Panc1 (cell line): ENCODE results near the gene NTN3. TPM values are rescaled to one million over a fixed set of nuclear protein-coding genes. Genes with fewer than 3 reads are reported as not detected.

Experiments
- ATAC-seq: fragments of 200-7000 bp; cut with Tn5 transposase; 2 replicates; pipeline ENCODE4 v1.9.1; 2020; ENCODE audit warnings: mild to moderate bottlenecking, moderate library complexity
- BruUV-seq: library from RNA; stranded (reverse); fragments of 400-500 nt; replicated peaks from 2 replicates; lab custom pipeline; 2021; lab: Mats Ljungman, UMichigan
- CTCF ChIA-PET: fragments of 300-600 bp; sonication (Branson Sonifier 250); formaldehyde crosslinking; loops from one replicate; lab custom pipeline; 2022; ENCODE audit warnings: antibody characterized with exemption; lab: Charles Lee
- POLR2A ChIA-PET: fragments of 300-600 bp; sonication (Branson Sonifier 250); formaldehyde crosslinking; loops from one replicate; lab custom pipeline; 2022; ENCODE audit warnings: antibody characterized with exemption; lab: Charles Lee
- DNase-seq: peaks from one replicate; pipeline ENCODE4 v3.0.0-alpha.2; 2010; ENCODE audit warnings: low read depth, low spot score
- H3K27ac ChIP-seq: 2 replicates; pipeline ENCODE4 v1.5.1; 2011; ENCODE audit warnings: mild to moderate bottlenecking, low read length, inconsistent platforms
- H3K27me3 ChIP-seq: fragments of 200-500 bp; sonication (Bioruptor generic); 2 replicates; pipeline ENCODE4 v1.6.0; 2014; ENCODE audit warnings: low read length, inconsistent platforms; ENCODE audit not compliant: control insufficient read depth, insufficient read depth
- H3K36me3 ChIP-seq: fragments of 200-500 bp; sonication (Bioruptor generic); 2 replicates; pipeline ENCODE4 v1.5.1; 2014; ENCODE audit warnings: inconsistent platforms, mild to moderate bottlenecking, low read length, moderate library complexity; ENCODE audit not compliant: control insufficient read depth, insufficient read depth
- H3K4me1 ChIP-seq: 2 replicates; pipeline ENCODE4 v1.5.1; 2011; ENCODE audit warnings: inconsistent platforms, mild to moderate bottlenecking, low read length, moderate library complexity; ENCODE audit not compliant: control insufficient read depth, insufficient read depth
- H3K4me3 ChIP-seq, 2 experiments: 2 replicates each; pipeline ENCODE4 v1.5.1; 2011 to 2012; ENCODE audit warnings: low read depth in 2 of 2, low read length in 2 of 2, mild to moderate bottlenecking in 2 of 2, inconsistent platforms in 1 of 2, moderate library complexity in 1 of 2
- H3K9me3 ChIP-seq: fragments of 200-500 bp; sonication (Bioruptor generic); 2 replicates; pipeline ENCODE4 v1.5.1; 2014; ENCODE audit warnings: low read depth, mild to moderate bottlenecking, inconsistent platforms, low read length, moderate library complexity; ENCODE audit not compliant: control insufficient read depth, insufficient read depth
- CTCF ChIP-seq: fragments of 450-650 bp; IDR thresholded peaks from 2 replicates; pipeline ENCODE4 v1.5.1; 2017; ENCODE audit warnings: mild to moderate bottlenecking
- POLR2AphosphoS5 ChIP-seq: IDR thresholded peaks from 2 replicates; pipeline ENCODE4 v1.6.1; 2012; ENCODE audit warnings: mild to moderate bottlenecking, low read depth, low read length, moderate library complexity
- REST ChIP-seq, 2 experiments: IDR thresholded peaks; 2 replicates each; pipeline ENCODE4 v1.6.1; 2011 to 2012; ENCODE audit warnings: low read depth in 2 of 2, control low read depth in 1 of 2, low read length in 1 of 2, mild to moderate bottlenecking in 1 of 2, moderate library complexity in 1 of 2; ENCODE audit not compliant: insufficient read depth in 1 of 2
- SIN3A ChIP-seq: IDR thresholded peaks from 2 replicates; pipeline ENCODE4 v1.6.1; 2012; ENCODE audit warnings: low read depth, mild to moderate bottlenecking, low read length, moderate library complexity, borderline replicate concordance; ENCODE audit not compliant: insufficient read depth
- TCF7L2 ChIP-seq: IDR thresholded peaks from 2 replicates; pipeline ENCODE4 v1.6.1; 2011; ENCODE audit warnings: mild to moderate bottlenecking, low read depth, low read length, inconsistent platforms
- in situ Hi-C: cut with HindIII; loops from 2 replicates; pipeline ENCODE4 v1.10.0; 2016; ENCODE audit warnings: low sequenced_read_pairs, low pct_unique_long_range_greater_than_20kb
- intact Hi-C: fragments of 100-400 bp; cut with micrococcal nuclease; formaldehyde crosslinking; loops from one replicate; pipeline ENCODE4 v1.10.0; 2022; ENCODE audit not compliant: unreplicated experiment
- total RNA-seq: library from RNA; stranded (reverse); gene quantifications from one replicate; pipeline ENCODE4 v1.2.1, GENCODE V29; 2021; ENCODE audit not compliant: unreplicated experiment

Gene NTN3
- total RNA-seq, 1 experiment from 2014 or later = 3.2 TPM

GRCh38 chr16:2489581-2489980 lies 18.5 kb downstream of the NTN3 start:
- CTCF ChIA-PET = no interaction called here
- Histone ChIP-seq H3K4me3 (no peak overlapping the region), H3K9me3 (no peaks in the 10 kb centered on the region), H3K27ac (no peak overlapping the region), H3K27me3 (no peaks in the 10 kb centered on the region), H3K4me1 (peaks cover 5% of the 10 kb centered on the region; the same call in 1 of the 2 replicates), H3K36me3 (no peaks in the 10 kb centered on the region)
- DNase-seq = no peak
- POLR2A ChIA-PET = no interaction called here
- ATAC-seq = no peak
- no peak for TF ChIP-seq REST (IDR thresholded peaks at IDR 0.05; ENCODE audit: insufficient read depth in 1 of 2, low read depth in 2 of 2, low read length in 1 of 2)
- no peak for TF ChIP-seq CTCF
- no peak for TF ChIP-seq SIN3A
- no peak for TF ChIP-seq POLR2AphosphoS5
- no peak for TF ChIP-seq TCF7L2
- in situ Hi-C loops (no loop called here), intact Hi-C loops (no loop called here)
- no TSS peak for BruUV-seq

GRCh38 chr16:2490190-2491105 lies 19.4 kb downstream of the NTN3 start:
- ChIA-PET POLR2A (no interaction called here), CTCF (no interaction called here)
- Histone ChIP-seq H3K9me3 (no peaks in the 10 kb centered on the region), H3K27ac (no peak overlapping the region), H3K27me3 (no peaks in the 10 kb centered on the region), H3K4me1 (peaks cover 5% of the 10 kb centered on the region; the same call in 1 of the 2 replicates), H3K36me3 (no peaks in the 10 kb centered on the region), H3K4me3 (no peak overlapping the region)
- TF ChIP-seq CTCF = no peak
- TF ChIP-seq TCF7L2 = no peak
- TF ChIP-seq POLR2AphosphoS5 = no peak
- TF ChIP-seq SIN3A = no peak
- no peak for TF ChIP-seq REST (IDR thresholded peaks at IDR 0.05; ENCODE audit: insufficient read depth in 1 of 2, low read depth in 2 of 2, low read length in 1 of 2)
- in situ Hi-C loops = no loop called here
- no TSS peak for BruUV-seq
- intact Hi-C loops = no loop called here
- ATAC-seq (no peak), DNase-seq (no peak)
